ENCODE data around the gene VSIG2. TPM values are rescaled to one million over a fixed set of nuclear protein-coding genes. Genes with fewer than 3 reads are reported as not detected.

Gene VSIG2
- total and polyA plus RNA-seq, 2 experiments from 2014 or later: not detected

DNA sequence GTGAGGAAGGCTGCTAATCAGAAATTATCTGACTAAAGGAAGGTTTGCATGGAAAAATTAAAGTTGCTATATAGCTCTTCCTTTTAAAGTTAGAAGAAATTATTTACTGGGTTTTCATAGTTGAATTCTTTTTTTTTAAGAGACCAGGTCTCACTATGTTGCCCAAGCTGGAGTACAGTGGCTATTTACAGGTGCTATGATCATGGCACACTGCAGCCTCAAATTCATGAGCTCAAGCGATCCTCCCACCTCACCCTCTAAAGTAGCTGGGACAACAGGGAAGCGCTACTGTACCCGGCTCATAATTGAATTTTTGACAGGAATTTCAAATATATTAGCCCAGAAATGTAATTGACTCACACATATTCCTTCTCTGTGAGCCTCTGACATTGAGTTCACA lies 44.3 kb upstream of the VSIG2 start:
- no peak overlapping the region for H2AFZ ChIP-seq
- TF ChIP-seq, protein P1, sequence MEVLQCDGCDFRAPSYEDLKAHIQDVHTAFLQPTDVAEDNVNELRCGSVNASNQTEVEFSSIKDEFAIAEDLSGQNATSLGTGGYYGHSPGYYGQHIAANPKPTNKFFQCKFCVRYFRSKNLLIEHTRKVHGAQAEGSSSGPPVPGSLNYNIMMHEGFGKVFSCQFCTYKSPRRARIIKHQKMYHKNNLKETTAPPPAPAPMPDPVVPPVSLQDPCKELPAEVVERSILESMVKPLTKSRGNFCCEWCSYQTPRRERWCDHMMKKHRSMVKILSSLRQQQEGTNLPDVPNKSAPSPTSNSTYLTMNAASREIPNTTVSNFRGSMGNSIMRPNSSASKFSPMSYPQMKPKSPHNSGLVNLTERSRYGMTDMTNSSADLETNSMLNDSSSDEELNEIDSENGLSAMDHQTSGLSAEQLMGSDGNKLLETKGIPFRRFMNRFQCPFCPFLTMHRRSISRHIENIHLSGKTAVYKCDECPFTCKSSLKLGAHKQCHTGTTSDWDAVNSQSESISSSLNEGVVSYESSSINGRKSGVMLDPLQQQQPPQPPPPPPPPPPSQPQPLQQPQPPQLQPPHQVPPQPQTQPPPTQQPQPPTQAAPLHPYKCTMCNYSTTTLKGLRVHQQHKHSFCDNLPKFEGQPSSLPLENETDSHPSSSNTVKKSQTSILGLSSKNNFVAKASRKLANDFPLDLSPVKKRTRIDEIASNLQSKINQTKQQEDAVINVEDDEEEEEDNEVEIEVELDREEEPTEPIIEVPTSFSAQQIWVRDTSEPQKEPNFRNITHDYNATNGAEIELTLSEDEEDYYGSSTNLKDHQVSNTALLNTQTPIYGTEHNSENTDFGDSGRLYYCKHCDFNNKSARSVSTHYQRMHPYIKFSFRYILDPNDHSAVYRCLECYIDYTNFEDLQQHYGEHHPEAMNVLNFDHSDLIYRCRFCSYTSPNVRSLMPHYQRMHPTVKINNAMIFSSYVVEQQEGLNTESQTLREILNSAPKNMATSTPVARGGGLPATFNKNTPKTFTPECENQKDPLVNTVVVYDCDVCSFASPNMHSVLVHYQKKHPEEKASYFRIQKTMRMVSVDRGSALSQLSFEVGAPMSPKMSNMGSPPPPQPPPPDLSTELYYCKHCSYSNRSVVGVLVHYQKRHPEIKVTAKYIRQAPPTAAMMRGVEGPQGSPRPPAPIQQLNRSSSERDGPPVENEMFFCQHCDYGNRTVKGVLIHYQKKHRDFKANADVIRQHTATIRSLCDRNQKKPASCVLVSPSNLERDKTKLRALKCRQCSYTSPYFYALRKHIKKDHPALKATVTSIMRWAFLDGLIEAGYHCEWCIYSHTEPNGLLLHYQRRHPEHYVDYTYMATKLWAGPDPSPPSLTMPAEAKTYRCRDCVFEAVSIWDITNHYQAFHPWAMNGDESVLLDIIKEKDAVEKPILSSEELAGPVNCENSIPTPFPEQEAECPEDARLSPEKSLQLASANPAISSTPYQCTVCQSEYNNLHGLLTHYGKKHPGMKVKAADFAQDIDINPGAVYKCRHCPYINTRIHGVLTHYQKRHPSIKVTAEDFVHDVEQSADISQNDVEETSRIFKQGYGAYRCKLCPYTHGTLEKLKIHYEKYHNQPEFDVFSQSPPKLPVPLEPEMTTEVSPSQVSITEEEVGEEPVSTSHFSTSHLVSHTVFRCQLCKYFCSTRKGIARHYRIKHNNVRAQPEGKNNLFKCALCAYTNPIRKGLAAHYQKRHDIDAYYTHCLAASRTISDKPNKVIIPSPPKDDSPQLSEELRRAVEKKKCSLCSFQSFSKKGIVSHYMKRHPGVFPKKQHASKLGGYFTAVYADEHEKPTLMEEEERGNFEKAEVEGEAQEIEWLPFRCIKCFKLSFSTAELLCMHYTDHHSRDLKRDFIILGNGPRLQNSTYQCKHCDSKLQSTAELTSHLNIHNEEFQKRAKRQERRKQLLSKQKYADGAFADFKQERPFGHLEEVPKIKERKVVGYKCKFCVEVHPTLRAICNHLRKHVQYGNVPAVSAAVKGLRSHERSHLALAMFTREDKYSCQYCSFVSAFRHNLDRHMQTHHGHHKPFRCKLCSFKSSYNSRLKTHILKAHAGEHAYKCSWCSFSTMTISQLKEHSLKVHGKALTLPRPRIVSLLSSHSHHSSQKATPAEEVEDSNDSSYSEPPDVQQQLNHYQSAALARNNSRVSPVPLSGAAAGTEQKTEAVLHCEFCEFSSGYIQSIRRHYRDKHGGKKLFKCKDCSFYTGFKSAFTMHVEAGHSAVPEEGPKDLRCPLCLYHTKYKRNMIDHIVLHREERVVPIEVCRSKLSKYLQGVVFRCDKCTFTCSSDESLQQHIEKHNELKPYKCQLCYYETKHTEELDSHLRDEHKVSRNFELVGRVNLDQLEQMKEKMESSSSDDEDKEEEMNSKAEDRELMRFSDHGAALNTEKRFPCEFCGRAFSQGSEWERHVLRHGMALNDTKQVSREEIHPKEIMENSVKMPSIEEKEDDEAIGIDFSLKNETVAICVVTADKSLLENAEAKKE (CRISPR knock-in tag; IDR thresholded peaks at IDR 0.05): no peak
- DNase-seq (ENCODE audit: low spot score) (no peak), ATAC-seq (no peak)
- no peak overlapping the region for H3K4me3 ChIP-seq
- peaks cover 82% of the 10 kb centered on the region for H3K79me2 ChIP-seq (replicated peaks; ENCODE audit: insufficient read depth)
- H3K9me3 Mint-ChIP-seq: no peaks in the 10 kb centered on the region; the same call in 1 of the 3 replicates
- H3K4me1 Mint-ChIP-seq: peaks cover 54% of the 10 kb centered on the region
- no peaks in the 10 kb centered on the region for H3K9me2 ChIP-seq (ENCODE audit: insufficient read depth)
- no peaks in the 10 kb centered on the region for H3K36me3 ChIP-seq (ENCODE audit: insufficient read depth)
- H3K4me2 ChIP-seq: 0 out of 2 replicates have a peak overlapping the region, but pooled peaks have one; percentile 67
- H3K27ac Mint-ChIP-seq: peak overlapping the region; percentile 59; the same call in 1 of the 2 replicates
- H3K4me3 Mint-ChIP-seq: no peak overlapping the region
- no peaks in the 10 kb centered on the region for H3F3A ChIP-seq (replicated peaks; ENCODE audit: low read depth)
- H3K27me3 Mint-ChIP-seq (ENCODE audit: insufficient read depth, low read depth, poor library complexity): peaks cover 2% of the 10 kb centered on the region
- H3K4me1 ChIP-seq (ENCODE audit: insufficient read depth): peaks cover 74% of the 10 kb centered on the region
- H3K27me3 ChIP-seq (ENCODE audit: insufficient read depth): no peaks in the 10 kb centered on the region
- H3K36me3 Mint-ChIP-seq (ENCODE audit: low read depth): no peaks in the 10 kb centered on the region
- no peak overlapping the region for H3K27ac ChIP-seq (ENCODE audit: low read depth)
- peaks cover 13% of the 10 kb centered on the region; the same call in 1 of the 2 replicates for H4K20me1 ChIP-seq (replicated peaks; ENCODE audit: insufficient read depth)

DNA sequence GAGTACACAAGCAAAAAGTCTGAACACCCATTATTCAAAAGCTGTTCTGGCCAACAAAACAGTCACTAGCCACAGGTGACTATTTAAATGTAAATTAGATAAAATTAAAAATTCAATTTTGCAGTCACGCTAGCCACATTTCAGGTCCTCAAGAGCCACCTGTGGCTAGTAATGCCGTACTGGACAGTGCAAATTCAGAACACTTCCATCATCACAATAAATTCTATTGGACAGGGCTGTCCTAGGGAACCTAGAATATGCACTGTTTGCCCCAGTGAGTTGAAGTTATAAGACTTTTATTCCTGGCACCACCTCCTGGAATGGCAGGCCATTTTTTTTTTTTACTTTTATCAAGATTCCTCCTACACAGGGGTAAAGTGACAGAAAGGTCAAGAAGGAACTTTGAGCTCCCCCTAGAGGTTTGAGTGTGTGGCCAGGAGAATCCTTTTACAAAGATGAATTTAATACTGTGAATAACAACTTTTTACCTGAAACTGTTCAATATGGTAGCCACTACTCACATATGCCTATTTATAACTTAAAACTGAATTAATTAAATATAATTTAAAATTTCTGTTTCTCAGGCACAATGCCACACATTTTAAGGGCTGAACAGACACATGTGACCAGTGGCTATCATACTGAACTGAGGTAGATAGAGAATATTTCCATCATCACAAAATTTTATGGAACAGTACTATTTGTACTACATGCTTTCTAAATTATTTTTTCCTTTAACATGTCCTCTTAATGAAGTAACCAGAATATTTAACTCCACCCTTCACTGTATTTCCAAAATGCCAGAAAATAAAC lies 41.6 kb upstream of the VSIG2 start:
- peaks cover 28% of the 10 kb centered on the region; the same call in 1 of the 2 replicates for H4K20me1 ChIP-seq (replicated peaks; ENCODE audit: insufficient read depth)
- peak overlapping the region; percentile 53; the same call in 1 of the 2 replicates for H3K27ac ChIP-seq (ENCODE audit: low read depth)
- no peaks in the 10 kb centered on the region for H3K27me3 ChIP-seq (ENCODE audit: insufficient read depth)
- Mint-ChIP-seq H3K9me3 (no peaks in the 10 kb centered on the region; the same call in 1 of the 3 replicates), H3K4me1 (peaks cover 63% of the 10 kb centered on the region), H3K36me3 (ENCODE audit: low read depth) (no peaks in the 10 kb centered on the region), H3K4me3 (peak overlapping the region; percentile 57), H3K27ac (no peak overlapping the region), H3K27me3 (ENCODE audit: insufficient read depth, low read depth, poor library complexity) (peaks cover 1% of the 10 kb centered on the region)
- no peak overlapping the region for H2AFZ ChIP-seq
- no peaks in the 10 kb centered on the region for H3K9me2 ChIP-seq (ENCODE audit: insufficient read depth)
- H3K79me2 ChIP-seq (replicated peaks; ENCODE audit: insufficient read depth): peaks cover 99% of the 10 kb centered on the region
- H3K4me3 ChIP-seq: peak overlapping the region; percentile 44
- H3F3A ChIP-seq (replicated peaks; ENCODE audit: low read depth): no peaks in the 10 kb centered on the region
- H3K4me1 ChIP-seq (ENCODE audit: insufficient read depth): peaks cover 88% of the 10 kb centered on the region
- TF ChIP-seq, protein P2, sequence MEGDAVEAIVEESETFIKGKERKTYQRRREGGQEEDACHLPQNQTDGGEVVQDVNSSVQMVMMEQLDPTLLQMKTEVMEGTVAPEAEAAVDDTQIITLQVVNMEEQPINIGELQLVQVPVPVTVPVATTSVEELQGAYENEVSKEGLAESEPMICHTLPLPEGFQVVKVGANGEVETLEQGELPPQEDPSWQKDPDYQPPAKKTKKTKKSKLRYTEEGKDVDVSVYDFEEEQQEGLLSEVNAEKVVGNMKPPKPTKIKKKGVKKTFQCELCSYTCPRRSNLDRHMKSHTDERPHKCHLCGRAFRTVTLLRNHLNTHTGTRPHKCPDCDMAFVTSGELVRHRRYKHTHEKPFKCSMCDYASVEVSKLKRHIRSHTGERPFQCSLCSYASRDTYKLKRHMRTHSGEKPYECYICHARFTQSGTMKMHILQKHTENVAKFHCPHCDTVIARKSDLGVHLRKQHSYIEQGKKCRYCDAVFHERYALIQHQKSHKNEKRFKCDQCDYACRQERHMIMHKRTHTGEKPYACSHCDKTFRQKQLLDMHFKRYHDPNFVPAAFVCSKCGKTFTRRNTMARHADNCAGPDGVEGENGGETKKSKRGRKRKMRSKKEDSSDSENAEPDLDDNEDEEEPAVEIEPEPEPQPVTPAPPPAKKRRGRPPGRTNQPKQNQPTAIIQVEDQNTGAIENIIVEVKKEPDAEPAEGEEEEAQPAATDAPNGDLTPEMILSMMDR (conservative IDR thresholded peaks at IDR 0.05; ENCODE audit: low read depth in 2 of 2): peak; percentile 68 to 83
- no peak for TF ChIP-seq EZH2phosphoT487 (IDR thresholded peaks at IDR 0.05; ENCODE audit: unreplicated experiment)
- ATAC-seq (peak; percentile 75), DNase-seq (ENCODE audit: low spot score) (peak; percentile 90)
- peak overlapping the region; percentile 70 for H3K4me2 ChIP-seq
- no peaks in the 10 kb centered on the region for H3K36me3 ChIP-seq (ENCODE audit: insufficient read depth)

Measured in GM23338 (cell line).